CD4-positive, alpha-beta T cell treated with Interferon alpha-2 for 1 hour (primary cell): Measurements from ENCODE around the gene ARHGEF12.

Source experiments
- DNase-seq, 2 donors: peaks; one replicate each; pipeline ENCODE4 v3.0.0-alpha.2; 2020 to 2022

The ARHGEF12 gene

GRCh38 chr11:120318906-120319305, 17.3 kb upstream of the ARHGEF12 start:
- no peak for DNase-seq

- peak in 1 of 2 donors; percentile 30 for DNase-seq
Measured at GRCh38 chr11:120324932-120325810, 11.0 kb upstream of the ARHGEF12 start, which contains the start of gene TLCD5. Gene TLCD5, plus strand, starts transcription at chr11:120325299. Its CDS starts 2,143 bp downstream, at chr11:120327442.

GRCh38 chr11:120326228-120326627, 10.0 kb upstream of the ARHGEF12 start:
- DNase-seq = no peak

DNA sequence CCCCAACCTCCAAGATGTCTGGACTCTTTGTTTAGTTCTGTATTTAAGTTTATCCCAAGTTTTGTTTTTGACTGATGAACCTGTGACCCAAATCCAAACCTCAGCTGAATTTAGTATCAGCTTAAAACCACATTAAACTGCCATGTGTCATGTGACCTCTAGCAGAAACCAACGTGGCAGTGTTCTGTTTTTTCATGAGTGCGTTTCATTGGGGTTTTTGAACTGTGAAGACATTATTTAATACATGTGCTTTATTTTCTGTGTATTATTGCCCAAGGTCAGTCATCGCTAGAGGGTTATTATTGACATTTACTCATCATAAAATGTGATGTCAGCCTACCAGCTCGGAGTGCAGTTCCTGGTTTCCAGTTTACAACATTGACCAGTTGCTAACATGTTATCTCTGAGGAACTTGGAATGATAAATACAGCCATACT, 9.3 kb upstream of the ARHGEF12 start:
- no peak for DNase-seq

GRCh38 chr11:120327311-120327710, 8.9 kb upstream of the ARHGEF12 start:
- DNase-seq = no peak

- no peak for DNase-seq
Measured at GRCh38 chr11:120329556-120329955, 6.7 kb upstream of the ARHGEF12 start.

DNA sequence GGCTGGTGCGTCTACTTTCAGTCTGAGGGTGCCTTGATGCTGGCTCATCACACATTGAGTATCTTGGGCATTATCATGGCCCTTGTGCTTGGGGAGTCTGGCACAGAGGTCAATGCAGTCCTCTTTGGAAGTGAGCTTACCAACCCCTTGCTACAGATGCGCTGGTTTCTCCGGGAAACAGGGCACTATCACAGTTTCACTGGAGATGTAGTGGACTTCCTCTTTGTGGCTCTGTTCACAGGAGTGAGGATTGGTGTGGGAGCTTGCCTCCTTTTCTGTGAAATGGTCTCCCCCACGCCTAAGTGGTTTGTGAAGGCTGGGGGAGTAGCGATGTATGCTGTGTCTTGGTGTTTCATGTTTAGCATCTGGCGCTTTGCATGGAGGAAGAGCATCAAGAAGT, 6.2 kb upstream of the ARHGEF12 start:
- no peak for DNase-seq

DNA sequence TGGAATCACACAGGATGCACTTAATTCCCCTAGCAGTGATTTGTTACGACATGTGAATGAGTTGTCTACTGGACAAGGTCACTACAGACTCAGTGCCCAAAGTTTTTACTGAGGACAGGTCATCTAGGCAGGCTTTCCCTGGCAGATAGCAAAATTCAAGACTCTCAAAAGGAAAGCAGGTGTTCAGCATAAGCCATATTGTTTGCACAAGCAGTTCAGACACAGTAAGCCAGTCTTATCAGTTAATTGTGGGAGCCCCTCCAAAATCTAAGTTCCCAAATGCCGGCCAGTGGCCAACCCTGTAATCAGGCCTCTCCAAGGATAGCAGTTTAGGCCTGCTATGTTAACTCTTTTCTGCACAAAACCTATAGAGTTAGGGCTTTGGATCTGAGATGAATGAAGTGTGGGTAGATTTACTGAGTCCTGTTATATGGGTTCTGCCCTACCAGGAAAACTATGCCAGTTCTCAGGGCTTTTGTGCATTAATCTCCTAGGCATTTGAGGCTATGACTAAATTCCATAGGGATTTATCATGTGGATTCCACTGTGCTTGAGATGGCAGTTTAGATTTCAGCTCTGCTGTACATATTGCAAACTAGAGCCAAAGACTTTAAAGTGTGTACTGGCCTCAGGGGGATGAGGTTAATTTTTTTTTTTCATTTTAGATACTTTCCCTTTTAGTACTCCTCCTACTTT, 4.8 kb upstream of the ARHGEF12 start:
- DNase-seq = no peak

GRCh38 chr11:120332822-120333716, 3.1 kb upstream of the ARHGEF12 start:
- DNase-seq = no peak

DNA sequence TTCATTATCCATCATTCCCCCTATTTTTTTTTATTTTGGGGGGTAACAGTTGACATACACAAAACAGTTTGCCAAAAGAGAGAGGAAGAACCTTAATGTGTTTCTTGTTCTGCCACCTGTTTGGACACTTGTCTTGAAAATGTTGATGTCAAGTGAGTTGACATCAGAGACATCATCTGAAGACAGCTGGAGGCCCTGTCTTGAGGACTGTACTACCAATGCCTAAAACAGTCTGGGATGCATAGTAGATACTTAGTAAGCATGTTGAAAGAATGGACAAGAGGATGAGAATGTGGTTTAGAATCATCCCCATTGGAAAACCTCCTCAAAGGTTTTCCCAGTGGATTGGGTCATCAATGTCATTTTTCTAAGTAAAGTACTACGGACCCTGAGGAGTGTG, 2.4 kb upstream of the ARHGEF12 start:
- DNase-seq = no peak

- no peak for DNase-seq
Measured at GRCh38 chr11:120334332-120334731, 1.9 kb upstream of the ARHGEF12 start.

- DNase-seq = peak; percentile 59 to 82
Measured at GRCh38 chr11:120334894-120335462, 1.2 kb upstream of the ARHGEF12 start.

DNA sequence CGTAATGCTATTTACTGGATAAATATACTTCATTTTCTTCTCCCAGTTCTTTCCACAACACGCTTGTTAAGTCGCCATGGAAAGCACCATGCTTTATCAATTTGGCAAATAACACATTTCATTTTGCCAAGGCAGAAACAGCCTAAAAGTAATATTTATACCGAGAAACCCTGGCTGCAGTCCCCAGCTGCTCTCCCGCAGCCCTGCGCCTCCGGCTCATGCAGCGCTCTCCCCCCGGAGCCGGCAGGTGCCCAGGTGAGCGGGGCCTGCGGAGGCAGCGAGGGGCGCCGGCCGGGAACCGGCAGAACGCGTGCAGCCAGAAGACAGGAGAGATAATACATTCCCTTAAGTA, 681 bp upstream of the ARHGEF12 start:
- DNase-seq = no peak

DNA sequence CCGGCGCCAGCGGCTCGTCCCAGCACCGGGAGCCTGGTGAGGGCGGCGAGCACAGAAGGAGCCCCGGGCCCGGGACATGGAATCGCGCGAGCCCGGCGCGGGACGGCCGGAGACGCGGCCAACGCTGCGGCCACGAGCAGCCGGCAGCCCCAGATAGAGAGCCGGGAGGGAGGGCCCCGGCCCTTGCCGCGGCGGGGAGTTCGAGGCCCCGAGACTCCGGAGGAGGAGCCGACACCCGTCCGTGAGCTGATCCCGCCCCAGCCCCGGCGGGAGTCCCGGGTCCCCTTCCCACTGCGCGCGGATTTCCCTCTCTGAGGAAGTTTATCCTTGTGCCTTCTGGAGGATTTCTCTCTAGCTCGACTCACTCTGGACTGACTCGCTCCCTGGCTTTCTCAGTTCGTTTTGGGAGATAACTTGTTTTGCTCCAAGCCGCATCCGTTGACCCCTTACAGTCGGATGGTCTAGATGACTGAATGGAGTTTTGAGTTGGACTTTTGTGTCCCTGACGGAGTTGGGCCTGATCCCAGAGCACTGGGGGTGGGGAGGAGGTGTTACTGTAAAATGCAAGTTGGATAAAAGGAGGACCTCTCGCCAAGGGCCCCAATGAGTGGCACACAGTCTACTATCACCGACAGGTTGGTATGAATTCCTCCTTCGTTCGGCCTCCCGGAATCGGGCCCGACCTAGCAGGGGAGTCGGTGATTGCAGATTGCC, 585 bp downstream of the ARHGEF12 start:
- DNase-seq = peak in 1 of 2 donors; percentile 25

- no peak for DNase-seq
Measured at GRCh38 chr11:120337355-120338106, 1.3 kb downstream of the ARHGEF12 start.

- DNase-seq = no peak
Measured at GRCh38 chr11:120338107-120338933, 2.1 kb downstream of the ARHGEF12 start.

- no peak for DNase-seq
Measured at GRCh38 chr11:120339394-120339890, 3.2 kb downstream of the ARHGEF12 start.

GRCh38 chr11:120340529-120340928, 4.3 kb downstream of the ARHGEF12 start:
- no peak for DNase-seq

DNA sequence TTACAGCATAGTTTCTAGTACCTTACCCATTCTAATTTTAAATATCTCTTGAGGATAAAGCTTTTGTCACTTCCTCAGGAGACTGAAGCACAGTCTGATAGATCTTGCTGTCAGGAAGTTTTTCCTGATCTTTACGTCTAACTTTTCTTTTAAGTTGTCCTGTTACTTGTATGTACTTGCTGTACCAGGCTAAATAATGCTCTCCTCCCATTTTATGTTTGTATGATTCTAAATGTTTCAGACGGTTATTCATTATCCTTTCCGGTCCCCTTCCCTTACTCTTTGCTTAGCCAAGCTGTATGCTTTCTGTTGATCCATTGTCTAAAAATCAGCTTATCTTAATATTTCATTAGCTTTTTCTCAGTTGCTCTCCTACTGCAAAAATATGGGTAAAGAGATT, 6.0 kb downstream of the ARHGEF12 start:
- DNase-seq = no peak

GRCh38 chr11:120342678-120343077, 6.5 kb downstream of the ARHGEF12 start:
- DNase-seq = no peak
